ENCODE data around the gene EFNB2.

The EFNB2 gene

DNA sequence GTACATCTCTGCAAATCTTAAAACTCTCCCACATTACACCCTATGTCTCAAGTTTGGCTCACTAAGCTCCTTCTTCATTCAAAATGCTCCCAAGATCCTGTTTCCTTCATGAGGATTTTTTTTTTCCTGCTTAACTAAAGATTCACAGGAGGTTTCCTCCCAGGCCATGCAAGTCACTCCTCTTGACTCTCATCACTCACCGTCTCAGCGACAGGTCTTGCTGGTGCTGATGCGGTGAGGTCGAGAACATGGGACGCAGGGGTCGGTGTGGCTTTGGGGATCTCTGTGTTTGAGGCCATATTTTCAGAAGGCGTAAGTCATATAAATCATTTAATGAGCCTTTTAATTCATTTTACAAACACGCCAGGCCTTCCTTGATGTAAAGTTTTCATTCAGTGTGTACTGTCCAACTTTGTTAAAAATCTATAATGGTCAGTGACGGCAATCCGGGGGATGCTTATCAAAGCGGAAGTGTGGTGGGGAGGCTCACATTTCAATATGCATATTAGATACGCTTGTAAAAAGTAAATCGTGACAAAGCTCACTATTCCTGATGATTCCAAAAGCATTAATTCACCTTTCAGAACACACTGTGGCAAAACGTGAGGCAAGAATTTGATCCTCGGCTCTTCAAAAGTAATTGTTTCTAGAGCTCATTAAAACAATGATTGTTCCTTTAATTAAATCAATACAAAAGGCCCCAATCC lies 20.4 kb downstream of the EFNB2 start:
- no peak for DNase-seq (ENCODE audit: low spot score in 2 of 2)
- in situ Hi-C loops (cut with MboI; ENCODE audit: low sequenced_read_pairs): no loop called here
- peaks cover 19% of the 10 kb centered on the region for H3K4me1 ChIP-seq
- no peaks in the 10 kb centered on the region for H3K27me3 ChIP-seq (ENCODE audit: low read depth)
- no peaks in the 10 kb centered on the region for H3K36me3 ChIP-seq (replicated peaks)
- no peak overlapping the region for H3K4me3 ChIP-seq
- H3K9me3 ChIP-seq: no peaks in the 10 kb centered on the region

DNA sequence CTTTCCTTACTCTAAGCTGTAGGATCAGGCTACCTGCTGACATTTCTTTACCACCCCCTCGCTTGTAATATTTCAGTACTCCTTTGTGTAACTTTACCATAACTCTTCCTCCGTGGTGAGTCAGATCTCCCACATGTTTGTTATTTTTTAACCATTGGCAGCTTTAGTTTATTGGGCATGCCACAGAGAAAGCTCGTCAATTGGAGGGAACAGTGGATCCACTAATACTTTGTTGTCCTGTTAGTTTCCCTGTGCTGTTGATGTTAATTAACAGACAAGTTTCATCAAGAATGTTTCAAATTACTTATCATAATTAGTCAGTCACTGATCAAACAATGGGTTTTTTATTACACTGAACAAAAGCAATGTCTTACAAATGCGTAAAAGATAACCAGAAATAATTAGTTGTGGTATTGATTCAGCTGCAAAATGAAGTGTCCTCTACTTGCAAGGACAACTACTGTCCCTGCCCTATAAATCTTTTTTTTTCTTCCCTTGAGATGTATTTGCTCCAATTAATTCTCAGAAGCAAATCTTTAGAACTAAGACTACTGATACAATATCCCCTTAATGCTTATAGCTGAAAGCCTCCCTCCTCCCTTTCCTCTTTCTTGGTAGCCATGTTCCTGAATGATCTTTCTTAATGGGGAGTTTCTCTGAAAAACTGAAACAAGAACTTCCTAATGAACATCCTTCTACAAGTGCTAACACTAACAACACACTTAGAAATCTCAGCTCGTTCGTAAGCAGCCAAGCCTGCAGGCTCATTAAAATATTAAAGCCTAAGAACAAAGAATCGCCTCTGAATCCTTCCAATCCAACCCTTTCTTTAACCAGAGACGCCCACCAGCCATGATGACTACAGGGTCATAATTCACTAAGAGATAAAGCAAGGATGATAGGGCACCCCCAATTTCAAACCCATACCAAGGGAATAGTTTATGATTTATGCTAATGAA lies 22.2 kb downstream of the EFNB2 start:
- H3K4me3 ChIP-seq: no peak overlapping the region
- DNase-seq (ENCODE audit: low spot score in 2 of 2): peak; percentile 22 to 62
- H3K9me3 ChIP-seq: no peaks in the 10 kb centered on the region
- H3K27me3 ChIP-seq (ENCODE audit: low read depth): no peaks in the 10 kb centered on the region
- in situ Hi-C loops (cut with MboI; ENCODE audit: low sequenced_read_pairs): no loop called here
- H3K4me1 ChIP-seq: peaks cover 25% of the 10 kb centered on the region
- H3K36me3 ChIP-seq (replicated peaks): no peaks in the 10 kb centered on the region

DNA sequence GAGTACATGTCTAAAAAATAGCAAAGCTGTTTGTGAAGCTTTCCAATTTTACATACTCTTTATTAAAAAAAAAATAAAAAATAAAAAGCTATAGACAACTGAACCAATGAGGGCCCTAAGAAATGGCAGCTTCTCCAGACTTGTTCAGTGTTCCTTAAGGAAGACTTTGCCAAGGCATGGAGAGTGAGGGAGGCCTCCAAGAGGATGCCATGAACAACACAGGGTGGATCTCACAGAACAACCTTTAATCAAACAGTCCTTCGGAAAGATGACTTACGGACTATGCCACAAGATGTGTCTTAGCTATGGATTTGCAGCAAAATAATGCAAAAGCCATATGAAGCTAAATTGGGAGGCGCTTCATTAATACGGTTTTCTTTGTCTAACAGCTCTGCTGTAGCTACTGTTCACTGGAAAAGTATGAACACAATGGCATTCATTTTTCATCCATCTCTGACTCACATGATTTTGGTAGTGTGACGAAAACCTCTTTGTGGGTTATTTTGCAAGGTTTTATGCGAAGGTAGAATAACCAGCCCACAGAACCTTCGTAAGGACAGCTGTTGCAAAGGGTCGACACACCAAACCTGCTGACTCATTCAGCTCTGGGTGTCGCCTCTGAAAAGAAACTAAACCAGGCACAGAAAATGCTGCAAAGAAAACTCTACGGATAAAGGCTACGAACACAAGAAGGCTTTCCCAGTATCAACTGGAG lies 27.7 kb downstream of the EFNB2 start:
- peak in 1 of 2 experiments; percentile 21 for DNase-seq (ENCODE audit: low spot score in 2 of 2)
- in situ Hi-C loops (cut with MboI; ENCODE audit: low sequenced_read_pairs): no loop called here
- Histone ChIP-seq H3K4me3 (no peak overlapping the region), H3K4me1 (peaks cover 28% of the 10 kb centered on the region), H3K36me3 (replicated peaks) (no peaks in the 10 kb centered on the region), H3K9me3 (no peaks in the 10 kb centered on the region), H3K27me3 (ENCODE audit: low read depth) (no peaks in the 10 kb centered on the region)

DNA sequence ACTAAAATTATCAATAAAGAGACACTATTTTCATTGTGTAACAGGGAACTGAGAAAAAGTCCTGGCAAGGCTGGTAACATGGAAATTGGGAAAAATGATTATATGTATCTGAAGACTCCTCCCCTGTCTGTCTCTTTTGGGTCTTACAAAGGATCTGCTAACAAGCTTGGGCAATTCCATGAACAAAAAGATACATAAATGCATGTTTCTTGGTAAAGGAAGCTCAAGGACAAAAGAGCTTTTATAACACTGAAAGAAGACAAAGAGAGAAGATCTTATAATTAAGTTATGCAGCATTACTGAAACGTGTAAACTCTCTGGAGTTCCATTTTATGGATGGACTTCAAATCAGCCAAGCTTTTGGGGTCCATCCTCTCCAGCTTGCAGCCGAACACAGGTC lies 29.2 kb downstream of the EFNB2 start:
- in situ Hi-C loops (cut with MboI; ENCODE audit: low sequenced_read_pairs): no loop called here
- Histone ChIP-seq H3K36me3 (replicated peaks) (no peaks in the 10 kb centered on the region), H3K4me3 (no peak overlapping the region), H3K27me3 (ENCODE audit: low read depth) (no peaks in the 10 kb centered on the region), H3K9me3 (no peaks in the 10 kb centered on the region), H3K4me1 (peaks cover 28% of the 10 kb centered on the region)
- peak in 1 of 2 experiments; percentile 57 for DNase-seq (ENCODE audit: low spot score in 2 of 2)

DNA sequence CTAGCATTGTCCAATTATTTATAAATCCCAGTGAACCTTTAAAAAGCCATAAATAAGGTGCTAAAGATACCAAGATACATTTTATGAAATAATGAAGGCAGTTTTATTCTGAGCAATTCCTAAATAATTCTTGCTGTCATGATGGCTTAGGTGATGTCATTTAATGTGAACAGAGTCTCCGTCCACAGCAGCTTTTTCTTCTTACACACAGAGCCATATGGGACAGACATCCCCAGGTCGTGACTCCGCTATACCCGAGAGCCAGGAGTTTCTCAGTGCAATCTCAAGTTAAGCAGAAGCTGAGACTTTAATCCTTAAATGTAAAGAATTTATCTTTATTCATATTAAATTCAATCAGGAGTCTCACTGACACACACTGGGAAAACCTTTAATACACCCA lies 29.7 kb downstream of the EFNB2 start:
- Histone ChIP-seq H3K4me1 (peaks cover 28% of the 10 kb centered on the region), H3K27me3 (ENCODE audit: low read depth) (no peaks in the 10 kb centered on the region), H3K9me3 (no peaks in the 10 kb centered on the region), H3K36me3 (replicated peaks) (no peaks in the 10 kb centered on the region), H3K4me3 (no peak overlapping the region)
- in situ Hi-C loops (cut with MboI; ENCODE audit: low sequenced_read_pairs): no loop called here
- no peak for DNase-seq (ENCODE audit: low spot score in 2 of 2)

DNA sequence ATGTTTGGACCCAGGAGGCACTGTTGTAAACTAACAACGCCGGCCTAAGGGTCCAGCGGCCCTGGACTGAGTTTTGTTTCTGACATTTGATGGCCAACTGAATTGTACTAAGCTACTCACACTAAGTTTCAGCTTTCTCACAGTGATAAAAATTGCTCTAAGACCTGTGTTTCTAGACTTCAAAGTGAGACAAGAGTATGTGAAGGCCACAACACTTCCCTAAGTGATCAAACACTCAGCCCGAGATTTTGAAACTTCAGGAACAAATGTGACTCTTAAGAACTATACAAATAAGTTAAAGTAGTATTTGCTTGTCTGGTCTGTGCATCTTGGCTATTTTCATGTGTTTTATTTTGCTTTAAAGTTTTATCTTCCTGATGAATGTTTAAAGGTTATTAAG lies 30.2 kb downstream of the EFNB2 start:
- Histone ChIP-seq H3K36me3 (replicated peaks) (no peaks in the 10 kb centered on the region), H3K27me3 (ENCODE audit: low read depth) (no peaks in the 10 kb centered on the region), H3K4me1 (peaks cover 28% of the 10 kb centered on the region), H3K9me3 (no peaks in the 10 kb centered on the region), H3K4me3 (no peak overlapping the region)
- in situ Hi-C loops (cut with MboI; ENCODE audit: low sequenced_read_pairs): no loop called here
- DNase-seq (ENCODE audit: low spot score in 2 of 2): no peak

DNA sequence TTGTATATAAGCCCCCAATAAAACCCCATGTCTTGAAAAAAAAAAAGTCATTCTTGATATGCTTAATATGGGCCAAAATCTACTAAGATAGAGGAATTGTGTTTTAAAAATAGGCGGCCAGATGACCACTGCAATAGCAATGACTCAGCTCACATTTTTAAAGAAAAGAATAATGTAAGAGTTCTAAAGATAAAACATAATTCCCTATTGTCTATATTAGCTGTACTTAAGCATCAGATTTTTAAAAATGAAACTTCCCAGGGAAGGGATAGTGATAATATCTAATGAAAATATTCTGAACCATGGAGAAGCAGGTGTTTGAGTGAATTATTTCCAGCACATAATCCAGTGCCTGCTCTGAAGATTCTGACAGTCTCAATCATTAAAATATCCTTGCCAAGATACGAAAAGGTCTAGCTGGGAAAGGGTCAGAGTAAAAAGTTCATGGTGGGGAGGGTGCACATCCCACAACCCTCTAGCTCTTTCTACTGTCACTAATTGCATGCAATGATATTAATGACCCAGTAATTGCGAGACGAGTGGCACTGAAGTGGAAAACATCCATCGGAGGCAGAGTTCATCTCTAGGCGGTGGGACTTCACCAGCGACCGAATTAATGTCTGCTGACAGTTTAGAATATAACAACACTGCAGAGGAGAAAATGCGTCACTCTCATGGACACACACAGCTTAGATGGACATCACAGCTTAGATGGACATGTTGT lies 31.6 kb downstream of the EFNB2 start:
- in situ Hi-C loops (cut with MboI; ENCODE audit: low sequenced_read_pairs): no loop called here
- DNase-seq (ENCODE audit: low spot score in 2 of 2): no peak
- Histone ChIP-seq H3K4me3 (no peak overlapping the region), H3K9me3 (no peaks in the 10 kb centered on the region), H3K4me1 (peaks cover 28% of the 10 kb centered on the region), H3K27me3 (ENCODE audit: low read depth) (no peaks in the 10 kb centered on the region), H3K36me3 (replicated peaks) (no peaks in the 10 kb centered on the region)

DNA sequence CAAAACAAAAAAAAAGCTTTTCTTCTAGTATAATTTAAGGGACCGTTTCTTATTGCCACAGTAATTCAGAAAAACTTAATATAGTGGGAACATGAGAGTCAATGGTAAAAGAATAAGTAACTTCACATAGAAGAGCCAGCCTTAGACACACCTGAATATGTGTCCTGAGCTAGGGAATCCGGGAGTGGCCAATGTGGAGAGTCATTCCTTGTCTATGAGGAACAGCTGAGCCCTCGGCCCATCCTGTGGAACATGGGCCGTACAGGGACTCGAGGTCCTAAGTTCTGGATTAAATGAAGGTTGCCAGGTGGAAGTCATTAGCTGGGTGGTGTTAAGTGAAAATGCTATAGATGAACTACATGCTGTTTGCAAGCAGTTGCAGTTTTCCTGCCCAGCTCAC lies 32.2 kb downstream of the EFNB2 start:
- peaks cover 25% of the 10 kb centered on the region for H3K4me1 ChIP-seq
- H3K9me3 ChIP-seq: no peaks in the 10 kb centered on the region
- no peaks in the 10 kb centered on the region for H3K27me3 ChIP-seq (ENCODE audit: low read depth)
- no peaks in the 10 kb centered on the region for H3K36me3 ChIP-seq (replicated peaks)
- DNase-seq (ENCODE audit: low spot score in 2 of 2): no peak
- H3K4me3 ChIP-seq: no peak overlapping the region
- in situ Hi-C loops (cut with MboI; ENCODE audit: low sequenced_read_pairs): no loop called here

DNA sequence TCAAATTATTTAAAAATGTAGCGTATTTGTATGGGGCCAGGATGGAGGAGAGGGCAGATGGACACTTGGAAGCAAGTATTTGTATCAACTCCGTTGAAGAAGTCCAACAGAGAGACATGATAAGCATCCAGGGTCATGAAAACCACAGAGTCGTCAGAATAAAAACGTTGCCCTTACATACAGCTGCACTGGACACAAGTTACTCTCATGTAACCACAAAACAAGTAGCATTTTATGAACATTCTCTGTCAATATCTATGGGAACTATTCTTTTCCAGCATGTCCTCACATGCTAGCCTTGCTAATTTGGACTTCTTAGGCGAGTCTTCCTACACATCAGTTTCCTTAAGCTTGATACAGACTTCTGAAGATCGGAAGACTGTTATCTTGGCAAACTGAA lies 35.0 kb downstream of the EFNB2 start:
- in situ Hi-C loops (cut with MboI; ENCODE audit: low sequenced_read_pairs): no loop called here
- no peaks in the 10 kb centered on the region for H3K27me3 ChIP-seq (ENCODE audit: low read depth)
- H3K36me3 ChIP-seq (replicated peaks): no peaks in the 10 kb centered on the region
- H3K9me3 ChIP-seq: no peaks in the 10 kb centered on the region
- H3K4me3 ChIP-seq: no peak overlapping the region
- DNase-seq (ENCODE audit: low spot score in 2 of 2): no peak
- H3K4me1 ChIP-seq: peaks cover 7% of the 10 kb centered on the region; the same call in 1 of the 2 replicates

DNA sequence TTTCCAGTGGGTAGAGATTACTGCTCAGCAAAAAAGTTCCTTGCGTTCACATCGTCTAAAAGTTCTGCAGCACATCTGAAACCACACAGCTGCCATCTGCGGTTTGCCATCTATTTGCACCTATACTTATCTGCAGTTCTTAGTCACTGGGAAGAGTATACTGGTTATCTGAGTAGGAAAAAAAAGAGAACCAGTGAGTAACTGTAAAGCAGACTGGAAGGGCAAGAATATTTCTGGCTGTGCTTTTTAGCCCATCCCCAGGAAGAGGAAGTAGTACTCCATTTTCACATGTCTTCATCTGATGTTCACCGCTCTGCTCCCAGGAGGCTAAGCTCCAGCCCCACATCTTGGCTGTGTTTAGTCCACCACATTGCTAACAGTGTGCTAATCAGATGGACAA lies 35.6 kb downstream of the EFNB2 start:
- H3K4me3 ChIP-seq: no peak overlapping the region
- no peak for DNase-seq (ENCODE audit: low spot score in 2 of 2)

DNA sequence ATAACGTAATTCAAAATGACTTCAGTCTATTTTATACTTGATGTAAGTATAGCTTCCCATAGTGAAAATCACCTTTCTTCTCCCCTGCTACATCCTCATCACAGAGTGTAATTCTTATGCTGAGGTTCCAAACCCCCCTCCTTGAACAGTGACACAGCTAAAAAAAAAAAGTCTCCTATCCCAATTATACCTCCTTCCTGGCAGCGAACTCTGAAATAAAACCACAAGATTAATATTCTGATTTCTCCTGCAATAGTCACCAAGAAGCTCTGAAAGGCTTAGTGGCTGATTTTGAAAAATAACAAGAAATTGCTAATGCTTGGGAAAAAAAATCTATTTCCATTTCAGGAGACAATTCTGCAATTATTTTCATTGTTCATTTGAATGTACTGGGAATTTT lies 36.3 kb downstream of the EFNB2 start:
- in situ Hi-C loops (cut with MboI; ENCODE audit: low sequenced_read_pairs): no loop called here
- H3K36me3 ChIP-seq (replicated peaks): no peaks in the 10 kb centered on the region

More for the DNA sequence above, 35.6 kb downstream of the EFNB2 start:
- H3K36me3 ChIP-seq (replicated peaks): no peaks in the 10 kb centered on the region
- no peaks in the 10 kb centered on the region for H3K9me3 ChIP-seq
- no peaks in the 10 kb centered on the region for H3K27me3 ChIP-seq (ENCODE audit: low read depth)
- peaks cover 7% of the 10 kb centered on the region; the same call in 1 of the 2 replicates for H3K4me1 ChIP-seq
- in situ Hi-C loops (cut with MboI; ENCODE audit: low sequenced_read_pairs): no loop called here

DNA sequence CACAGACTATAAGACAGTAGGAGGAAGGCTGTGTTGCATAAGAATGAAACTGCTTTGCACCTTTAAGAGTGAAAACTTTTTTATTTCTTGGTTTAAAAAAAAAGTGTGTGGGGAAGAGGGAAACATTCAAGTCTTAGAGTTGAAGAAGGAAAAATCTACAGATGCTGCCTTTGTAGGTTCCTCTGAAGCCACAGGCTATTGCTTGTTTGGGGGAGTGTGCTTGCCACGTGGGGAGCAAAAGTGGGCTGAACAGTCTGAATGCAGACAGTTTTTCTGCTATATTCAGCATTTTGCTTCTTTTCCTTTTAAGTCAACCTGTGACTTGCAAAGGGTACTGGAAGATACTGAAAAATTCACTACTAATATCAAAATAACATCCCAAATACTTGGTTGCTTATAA lies 36.9 kb downstream of the EFNB2 start:
- no peaks in the 10 kb centered on the region for H3K27me3 ChIP-seq (ENCODE audit: low read depth)
- H3K4me1 ChIP-seq: peaks cover 7% of the 10 kb centered on the region; the same call in 1 of the 2 replicates
- H3K9me3 ChIP-seq: no peaks in the 10 kb centered on the region
- in situ Hi-C loops (cut with MboI; ENCODE audit: low sequenced_read_pairs): no loop called here
- H3K4me3 ChIP-seq: no peak overlapping the region
- DNase-seq (ENCODE audit: low spot score in 2 of 2): no peak
- no peaks in the 10 kb centered on the region for H3K36me3 ChIP-seq (replicated peaks)

More for the DNA sequence above, 36.3 kb downstream of the EFNB2 start:
- Histone ChIP-seq H3K9me3 (no peaks in the 10 kb centered on the region), H3K4me3 (no peak overlapping the region), H3K27me3 (ENCODE audit: low read depth) (no peaks in the 10 kb centered on the region), H3K4me1 (peaks cover 7% of the 10 kb centered on the region; the same call in 1 of the 2 replicates)
- no peak for DNase-seq (ENCODE audit: low spot score in 2 of 2)

DNA sequence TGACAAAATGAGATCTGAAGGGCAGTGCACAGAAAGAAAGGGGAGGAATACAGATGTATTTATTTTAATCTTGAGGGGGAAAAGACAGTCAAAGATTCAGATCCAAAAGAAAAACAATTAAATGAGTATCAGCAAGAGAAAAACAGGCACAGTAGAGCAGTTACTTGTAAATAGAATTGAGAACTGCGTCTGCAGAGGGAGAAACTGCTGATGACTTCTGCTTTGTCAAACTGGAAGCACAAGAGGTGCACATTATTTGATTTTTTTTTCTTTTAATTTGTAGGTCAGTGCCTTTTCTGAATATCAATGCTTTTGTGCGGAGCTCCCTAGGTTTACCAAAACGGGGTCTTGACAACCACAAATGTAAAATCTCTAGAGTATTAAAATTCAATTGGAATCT lies 37.3 kb downstream of the EFNB2 start:
- no peaks in the 10 kb centered on the region for H3K36me3 ChIP-seq (replicated peaks)
- H3K9me3 ChIP-seq: no peaks in the 10 kb centered on the region
- no peak for DNase-seq (ENCODE audit: low spot score in 2 of 2)
- peaks cover 7% of the 10 kb centered on the region; the same call in 1 of the 2 replicates for H3K4me1 ChIP-seq
- in situ Hi-C loops (cut with MboI; ENCODE audit: low sequenced_read_pairs): no loop called here
- H3K27me3 ChIP-seq (ENCODE audit: low read depth): no peaks in the 10 kb centered on the region
- no peak overlapping the region for H3K4me3 ChIP-seq
